GM19099 (cell line): ENCODE data around the gene ZCCHC4.

Experiments
- POLR2A ChIP-seq: IDR thresholded peaks from 3 replicates; pipeline ENCODE4 v1.6.1; 2011; ENCODE audit warnings: low read depth; ENCODE audit not compliant: insufficient read length; ENCODE audit errors: extremely low read depth

The ZCCHC4 gene

DNA sequence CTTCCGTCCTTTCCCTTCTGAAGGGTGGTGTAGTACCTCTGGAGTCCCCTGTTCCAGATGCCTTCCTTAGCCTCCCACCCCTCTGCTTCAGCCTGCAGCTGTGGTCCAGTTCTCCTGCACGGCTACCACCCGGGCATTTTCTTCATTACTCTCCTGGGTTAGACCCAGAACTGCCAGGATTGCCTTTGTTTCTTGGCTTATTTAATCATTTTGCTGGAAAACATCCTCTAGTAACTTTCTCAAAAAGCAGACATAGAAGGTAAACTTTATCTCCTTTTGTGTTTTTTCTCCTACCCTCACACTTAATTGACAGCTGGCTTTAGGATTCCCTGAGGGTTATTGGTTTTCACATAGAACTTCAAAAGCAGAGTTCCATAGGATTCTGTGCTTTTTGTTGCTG is 84.7 kb downstream of the ZCCHC4 start:
- TF ChIP-seq POLR2A, result no peak

DNA sequence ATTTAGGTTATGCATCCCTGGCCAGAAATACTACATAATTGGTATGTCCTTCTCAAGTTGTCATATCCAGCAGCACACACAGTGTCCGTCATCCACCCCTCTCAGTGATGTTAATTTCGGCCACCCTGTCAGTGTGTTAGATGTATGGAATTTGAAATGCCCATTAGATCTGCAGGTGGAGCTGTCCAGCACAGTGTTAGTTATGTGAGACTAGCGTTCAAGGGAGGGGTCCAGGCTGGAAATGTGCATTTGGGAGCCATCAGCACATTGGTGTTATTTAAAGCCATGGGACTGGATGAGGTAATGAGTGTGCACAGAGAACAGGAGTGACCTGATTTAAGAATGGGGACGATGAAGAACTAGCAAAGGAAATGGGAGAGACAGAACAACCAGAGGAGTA is 86.9 kb downstream of the ZCCHC4 start:
- TF ChIP-seq POLR2A, result no peak

DNA sequence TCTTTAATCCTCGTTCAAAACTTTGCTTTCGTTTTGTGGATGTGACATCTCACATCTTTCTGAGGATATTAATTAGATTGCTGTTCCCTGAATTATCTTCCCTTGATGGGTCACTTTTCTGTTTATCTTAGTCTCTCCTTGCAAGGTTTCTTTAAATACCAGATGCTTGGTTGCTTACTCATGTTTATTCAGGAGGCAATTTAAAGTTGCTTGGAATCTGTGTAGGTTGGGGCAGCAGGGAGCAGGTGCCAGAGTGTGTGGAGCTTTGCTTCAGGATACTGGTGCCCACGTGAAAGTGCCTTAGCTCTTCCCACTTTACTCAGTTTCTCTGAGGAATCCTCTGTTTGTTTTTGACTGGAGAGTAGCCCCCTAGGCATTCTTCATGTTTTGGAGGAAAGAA is 88.5 kb downstream of the ZCCHC4 start:
- no peak for TF ChIP-seq POLR2A

DNA sequence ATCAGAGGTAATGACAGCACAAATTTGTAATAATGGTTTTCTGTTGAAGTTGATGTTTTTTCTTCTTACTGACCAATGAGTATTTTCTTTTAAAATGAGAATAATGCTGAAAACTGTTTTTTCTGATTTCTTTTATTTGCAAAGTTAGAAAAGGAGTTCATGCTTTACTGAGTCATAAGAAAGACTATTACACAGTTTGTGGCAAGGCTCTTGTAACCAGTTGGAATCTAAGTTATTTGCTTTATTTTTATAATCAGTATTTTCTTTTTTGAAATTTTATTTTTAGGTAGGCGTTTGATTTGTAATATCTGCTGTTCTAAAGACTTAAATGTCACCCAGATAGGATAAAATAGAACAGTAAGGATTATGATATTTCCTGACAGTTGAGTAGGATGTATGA is 89.9 kb downstream of the ZCCHC4 start:
- no peak for TF ChIP-seq POLR2A

DNA sequence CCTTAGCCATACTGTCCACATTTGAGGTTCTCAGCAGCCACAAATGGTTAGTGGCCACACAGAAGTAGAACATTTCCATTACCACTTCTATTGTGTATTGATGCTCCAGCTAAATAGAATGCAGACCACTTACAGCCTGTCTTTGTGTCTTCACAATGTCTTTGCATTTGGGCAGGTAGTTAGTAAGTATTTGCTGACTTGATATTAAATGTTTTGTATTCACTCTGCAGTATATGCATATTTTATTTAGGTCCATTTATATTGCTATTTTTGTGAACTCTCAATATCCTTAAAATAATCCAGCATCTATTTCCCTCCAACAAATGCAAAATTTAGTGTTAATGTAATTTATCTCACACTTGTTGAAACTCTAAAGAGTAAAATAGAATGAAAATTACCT is 91.1 kb downstream of the ZCCHC4 start:
- TF ChIP-seq POLR2A, result no peak

DNA sequence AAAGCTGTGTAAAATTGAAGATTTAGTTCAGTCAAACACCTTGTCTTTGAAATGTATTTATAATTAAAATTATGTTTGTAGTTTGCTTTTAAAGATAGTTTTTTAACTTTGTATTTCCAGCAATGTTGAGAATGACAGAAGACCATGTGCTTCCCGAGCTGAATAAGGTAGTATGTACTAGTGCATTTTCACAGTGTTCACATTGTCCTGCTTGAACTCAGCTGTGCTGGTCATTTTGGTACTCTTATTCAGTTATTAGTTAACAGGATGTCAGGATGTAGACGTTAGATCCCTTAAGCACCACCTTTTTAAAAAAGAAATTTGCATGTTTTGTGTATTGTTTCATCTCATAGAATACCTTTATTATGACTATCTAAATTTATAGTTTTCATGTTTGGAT is 92.9 kb downstream of the ZCCHC4 start:
- TF ChIP-seq POLR2A, result no peak

DNA sequence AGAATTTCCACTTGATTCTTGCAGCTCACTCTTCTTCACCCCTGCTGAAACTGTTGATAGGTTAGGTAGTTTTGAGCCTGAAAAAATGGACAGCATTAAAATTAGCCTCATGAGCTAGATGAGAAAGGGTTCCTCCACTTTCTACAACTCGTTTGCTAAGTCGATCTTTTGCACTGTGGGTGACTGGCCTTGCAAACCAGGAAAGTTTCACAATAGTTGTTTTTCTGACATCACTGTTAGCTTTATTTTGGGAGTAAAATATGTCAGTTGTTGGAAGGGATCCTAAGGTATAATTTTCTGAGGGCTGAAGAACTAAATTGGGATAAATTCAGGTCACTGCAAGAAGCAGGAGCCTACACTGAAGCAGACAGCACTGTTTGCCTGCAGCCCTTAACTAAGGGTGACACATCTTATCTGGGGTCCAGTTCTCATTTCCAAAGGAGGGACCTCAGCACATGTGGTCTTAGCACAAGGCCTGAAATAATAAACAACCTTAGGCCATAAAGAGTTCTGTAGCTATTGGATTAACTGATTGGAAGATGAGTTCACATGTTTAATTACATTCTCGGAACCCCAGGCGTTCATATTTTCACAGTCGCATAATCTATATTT is 93.6 kb downstream of the ZCCHC4 start:
- TF ChIP-seq POLR2A, result no peak

DNA sequence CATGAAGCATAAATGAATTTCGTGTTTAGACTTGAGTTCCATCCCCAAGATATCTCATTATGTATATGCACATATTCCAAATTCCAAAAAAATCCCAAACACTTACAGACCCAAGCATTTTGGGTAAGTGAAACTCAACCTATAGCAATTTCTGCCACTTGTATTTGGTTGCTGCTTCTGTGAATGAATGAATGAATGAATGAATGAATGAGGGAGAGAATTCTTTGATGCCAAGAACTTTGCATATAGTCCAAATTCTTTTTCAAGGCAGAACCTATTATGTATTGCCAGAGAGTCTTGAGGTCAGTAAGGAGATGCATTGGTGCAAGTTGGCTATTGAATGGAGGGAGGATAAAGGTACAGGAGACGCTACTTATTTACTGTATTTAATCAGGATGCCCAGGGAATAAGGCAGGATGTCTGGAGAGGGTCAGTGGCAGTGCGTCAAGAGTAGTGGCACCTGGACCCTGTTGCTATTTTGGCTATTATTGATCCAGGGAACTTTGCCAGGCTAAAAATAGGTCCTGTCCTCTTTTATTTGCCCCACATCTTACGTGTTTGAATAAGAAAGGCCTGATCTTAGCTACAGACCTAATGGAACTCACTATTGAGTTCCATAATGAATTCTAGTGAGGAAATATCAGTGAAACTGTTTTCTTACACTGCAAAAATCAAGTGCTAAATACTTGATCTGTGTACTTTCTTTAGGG is 98.4 kb downstream of the ZCCHC4 start:
- TF ChIP-seq POLR2A, result no peak

DNA sequence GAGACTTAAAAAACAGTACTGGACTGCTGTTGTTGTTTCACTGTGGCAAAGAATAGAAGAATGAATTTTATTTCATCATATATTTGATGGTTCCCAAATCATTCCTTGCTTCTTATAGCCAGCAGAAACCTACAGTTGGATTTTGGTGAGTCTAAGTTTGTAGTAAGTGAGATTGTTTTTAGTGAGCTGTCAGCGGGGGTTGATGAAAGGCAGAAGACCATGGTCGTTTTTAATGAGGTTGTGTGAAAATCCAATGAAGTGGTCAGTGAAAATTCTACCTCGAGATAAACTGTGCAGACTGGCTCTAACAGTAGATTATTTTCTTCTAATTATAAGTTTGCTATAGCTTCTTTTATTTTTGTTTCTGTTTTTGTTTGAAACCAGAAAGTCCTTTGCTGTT is 100.7 kb downstream of the ZCCHC4 start:
- no peak for TF ChIP-seq POLR2A

DNA sequence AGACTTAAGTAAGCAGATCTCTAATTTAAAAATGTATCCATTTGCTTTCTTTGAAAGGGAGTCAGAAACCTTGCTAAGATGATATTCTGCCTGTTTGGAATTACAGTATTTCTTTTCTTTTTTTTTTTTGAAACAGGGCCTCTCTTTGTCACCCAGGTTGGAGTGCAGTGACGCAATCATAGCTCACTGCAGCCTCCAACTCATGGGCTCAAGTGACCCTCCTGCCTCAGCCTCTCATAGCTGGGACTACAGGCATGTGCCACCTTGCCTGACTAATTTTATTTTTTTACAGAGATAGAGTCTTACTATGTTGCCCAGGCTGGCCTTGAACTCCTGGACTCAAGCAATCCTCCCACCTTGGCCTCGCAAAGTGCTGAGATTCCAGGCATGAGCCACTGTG is 104.4 kb downstream of the ZCCHC4 start:
- no peak for TF ChIP-seq POLR2A
